ENCODE data around the gene SORCS3. TPM values are rescaled to one million over a fixed set of nuclear protein-coding genes. Genes with fewer than 3 reads are reported as not detected.

Gene SORCS3
- total RNA-seq, 1 experiment from 2014 or later: not detected

DNA sequence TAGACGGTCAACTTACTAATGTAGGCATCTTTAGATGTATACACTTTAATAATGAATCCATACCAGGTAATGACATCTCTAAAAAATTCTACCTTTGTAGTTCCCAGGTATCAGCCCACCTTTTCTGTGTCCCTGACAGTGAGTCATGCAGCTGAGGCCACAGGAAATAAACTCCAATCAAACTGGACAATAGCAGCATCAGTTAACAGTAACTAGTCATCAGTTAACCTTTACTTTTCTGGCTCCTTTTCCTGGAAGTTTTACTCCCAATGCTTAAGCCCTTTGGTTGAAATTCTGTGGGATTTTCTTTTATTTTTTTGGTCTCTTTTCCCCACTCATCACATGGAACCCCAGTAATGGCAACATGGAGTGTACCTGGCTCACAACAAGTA lies 617.6 kb downstream of the SORCS3 start:
- H4K20me1 ChIP-seq (ENCODE audit: low read length): no peaks in the 10 kb centered on the region
- H3K36me3 ChIP-seq (ENCODE audit: low read depth, low read length): no peaks in the 10 kb centered on the region
- no TSS peak for BruUV-seq (replicated peaks)
- no peak overlapping the region for H3K4me3 ChIP-seq (ENCODE audit: low read length)
- no peak overlapping the region for H3K9ac ChIP-seq (ENCODE audit: low read length)
- H3K79me2 ChIP-seq (ENCODE audit: low read length): no peaks in the 10 kb centered on the region
- no peaks in the 10 kb centered on the region for H3K27me3 ChIP-seq (ENCODE audit: low read length)
- no peak overlapping the region for H3K4me2 ChIP-seq (ENCODE audit: low read length)
- H3K9me2 ChIP-seq (replicated peaks; ENCODE audit: low read length): no peaks in the 10 kb centered on the region
- H3K27ac ChIP-seq (ENCODE audit: low read length): no peak overlapping the region
- DNase-seq (no peak), ATAC-seq (no peak)
- POLR2A ChIA-PET (ENCODE audit: unreplicated experiment): no interaction called here
- intact Hi-C loops (cut with micrococcal nuclease): no loop called here
- CTCF ChIA-PET: no interaction called here
- H3K9me3 ChIP-seq (ENCODE audit: low read length): no peaks in the 10 kb centered on the region
- no peaks in the 10 kb centered on the region for H3K4me1 ChIP-seq (ENCODE audit: insufficient read depth, low read length)
- H3F3A ChIP-seq (ENCODE audit: low read length, unreplicated experiment): no peaks in the 10 kb centered on the region
- TF ChIP-seq EZH2 (IDR thresholded peaks at IDR 0.05; ENCODE audit: low read length, unreplicated experiment): no peak
- TF ChIP-seq EZH2phosphoT487 (IDR thresholded peaks at IDR 0.05; ENCODE audit: borderline replicate concordance, low read length): no peak
- TF ChIP-seq, protein P1, sequence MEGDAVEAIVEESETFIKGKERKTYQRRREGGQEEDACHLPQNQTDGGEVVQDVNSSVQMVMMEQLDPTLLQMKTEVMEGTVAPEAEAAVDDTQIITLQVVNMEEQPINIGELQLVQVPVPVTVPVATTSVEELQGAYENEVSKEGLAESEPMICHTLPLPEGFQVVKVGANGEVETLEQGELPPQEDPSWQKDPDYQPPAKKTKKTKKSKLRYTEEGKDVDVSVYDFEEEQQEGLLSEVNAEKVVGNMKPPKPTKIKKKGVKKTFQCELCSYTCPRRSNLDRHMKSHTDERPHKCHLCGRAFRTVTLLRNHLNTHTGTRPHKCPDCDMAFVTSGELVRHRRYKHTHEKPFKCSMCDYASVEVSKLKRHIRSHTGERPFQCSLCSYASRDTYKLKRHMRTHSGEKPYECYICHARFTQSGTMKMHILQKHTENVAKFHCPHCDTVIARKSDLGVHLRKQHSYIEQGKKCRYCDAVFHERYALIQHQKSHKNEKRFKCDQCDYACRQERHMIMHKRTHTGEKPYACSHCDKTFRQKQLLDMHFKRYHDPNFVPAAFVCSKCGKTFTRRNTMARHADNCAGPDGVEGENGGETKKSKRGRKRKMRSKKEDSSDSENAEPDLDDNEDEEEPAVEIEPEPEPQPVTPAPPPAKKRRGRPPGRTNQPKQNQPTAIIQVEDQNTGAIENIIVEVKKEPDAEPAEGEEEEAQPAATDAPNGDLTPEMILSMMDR (conservative IDR thresholded peaks at IDR 0.05; ENCODE audit: low read depth, low read length): no peak
- H2AFZ ChIP-seq (ENCODE audit: low read length): no peak overlapping the region

DNA sequence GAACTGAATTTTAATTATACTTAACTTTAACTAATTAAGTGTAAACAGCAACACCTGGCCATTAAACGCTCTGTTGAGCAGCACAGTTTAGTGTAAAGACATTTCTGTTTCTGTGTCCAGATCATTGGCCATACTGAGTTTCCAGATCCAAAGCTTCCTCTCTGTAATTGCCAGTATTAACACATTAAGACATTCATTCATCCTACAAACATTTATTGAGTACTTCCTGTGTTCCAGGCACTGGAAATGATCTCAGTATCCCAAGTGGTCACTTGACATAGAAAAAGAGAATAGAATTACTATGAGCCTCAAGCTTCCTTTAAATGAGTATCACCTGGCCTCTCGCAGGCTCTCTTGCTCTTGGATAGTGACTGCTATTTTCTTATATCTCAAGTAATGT lies 618.1 kb downstream of the SORCS3 start:
- CTCF ChIA-PET: no interaction called here

DNA sequence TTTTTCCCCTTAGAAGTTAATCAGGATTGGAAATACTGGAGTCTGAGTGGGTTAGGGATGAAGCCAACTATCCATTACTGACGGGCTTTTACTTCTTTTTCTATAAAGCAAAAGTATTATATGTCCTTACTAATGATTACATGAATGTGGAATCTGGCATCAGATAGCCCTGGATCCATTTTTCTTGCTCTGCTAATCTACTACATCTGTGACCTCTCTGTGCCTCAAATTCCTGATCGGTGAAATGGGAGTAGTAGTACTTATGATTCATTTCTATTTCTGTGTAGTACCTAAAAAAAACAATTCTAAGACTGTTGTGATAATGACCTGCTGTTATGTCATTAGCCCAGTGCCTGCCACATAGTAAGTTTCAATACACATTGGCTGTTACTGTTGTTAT lies 621.6 kb downstream of the SORCS3 start:
- no peaks in the 10 kb centered on the region for H4K20me1 ChIP-seq (ENCODE audit: low read length)
- H3K36me3 ChIP-seq (ENCODE audit: low read depth, low read length): no peaks in the 10 kb centered on the region
- ChIA-PET CTCF (no interaction called here), POLR2A (ENCODE audit: unreplicated experiment) (no interaction called here)
- H3K27ac ChIP-seq (ENCODE audit: low read length): no peak overlapping the region
- ATAC-seq (no peak), DNase-seq (no peak)
- intact Hi-C loops (cut with micrococcal nuclease): no loop called here
- H3F3A ChIP-seq (ENCODE audit: low read length, unreplicated experiment): no peaks in the 10 kb centered on the region
- H3K9me2 ChIP-seq (replicated peaks; ENCODE audit: low read length): no peaks in the 10 kb centered on the region
- TF ChIP-seq EZH2phosphoT487 (IDR thresholded peaks at IDR 0.05; ENCODE audit: borderline replicate concordance, low read length) (no peak), EZH2 (IDR thresholded peaks at IDR 0.05; ENCODE audit: low read length, unreplicated experiment) (no peak)
- TF ChIP-seq, protein P1 (conservative IDR thresholded peaks at IDR 0.05; ENCODE audit: low read depth, low read length): no peak
- H3K79me2 ChIP-seq (ENCODE audit: low read length): no peaks in the 10 kb centered on the region
- no TSS peak for BruUV-seq (replicated peaks)
- H3K4me1 ChIP-seq (ENCODE audit: insufficient read depth, low read length): no peaks in the 10 kb centered on the region
- no peak overlapping the region for H2AFZ ChIP-seq (ENCODE audit: low read length)
- H3K27me3 ChIP-seq (ENCODE audit: low read length): no peaks in the 10 kb centered on the region
- H3K4me2 ChIP-seq (ENCODE audit: low read length): no peak overlapping the region
- H3K9ac ChIP-seq (ENCODE audit: low read length): no peak overlapping the region
- H3K4me3 ChIP-seq (ENCODE audit: low read length): no peak overlapping the region
- no peaks in the 10 kb centered on the region for H3K9me3 ChIP-seq (ENCODE audit: low read length)

More for the DNA sequence above, 618.1 kb downstream of the SORCS3 start:
- no TSS peak for BruUV-seq (replicated peaks)
- Histone ChIP-seq H3K36me3 (ENCODE audit: low read depth, low read length) (no peaks in the 10 kb centered on the region), H3K9me2 (replicated peaks; ENCODE audit: low read length) (no peaks in the 10 kb centered on the region), H3F3A (ENCODE audit: low read length, unreplicated experiment) (no peaks in the 10 kb centered on the region), H3K9ac (ENCODE audit: low read length) (no peak overlapping the region), H3K4me3 (ENCODE audit: low read length) (no peak overlapping the region), H3K4me2 (ENCODE audit: low read length) (no peak overlapping the region), H3K4me1 (ENCODE audit: insufficient read depth, low read length) (no peaks in the 10 kb centered on the region), H4K20me1 (ENCODE audit: low read length) (no peaks in the 10 kb centered on the region), H3K9me3 (ENCODE audit: low read length) (no peaks in the 10 kb centered on the region), H3K27me3 (ENCODE audit: low read length) (no peaks in the 10 kb centered on the region), H3K79me2 (ENCODE audit: low read length) (no peaks in the 10 kb centered on the region), H3K27ac (ENCODE audit: low read length) (no peak overlapping the region), H2AFZ (ENCODE audit: low read length) (no peak overlapping the region)
- DNase-seq: no peak
- ATAC-seq: no peak
- intact Hi-C loops (cut with micrococcal nuclease): no loop called here
- POLR2A ChIA-PET (ENCODE audit: unreplicated experiment): no interaction called here
- TF ChIP-seq EZH2 (IDR thresholded peaks at IDR 0.05; ENCODE audit: low read length, unreplicated experiment) (no peak), EZH2phosphoT487 (IDR thresholded peaks at IDR 0.05; ENCODE audit: borderline replicate concordance, low read length) (no peak)
- TF ChIP-seq, protein P1 (conservative IDR thresholded peaks at IDR 0.05; ENCODE audit: low read depth, low read length): no peak

Measured in PC-3 (cell line).